NT2/D1 (cell line): ENCODE data around the gene TRIL.

Experiments used
- SUZ12 ChIP-seq: IDR thresholded peaks from 2 replicates; pipeline ENCODE4 v1.6.1; 2011; ENCODE audit not compliant: insufficient read length, insufficient read depth; ENCODE audit errors: extremely low read depth
- YY1 ChIP-seq: IDR thresholded peaks from 2 replicates; pipeline ENCODE4 v1.6.1; 2011; ENCODE audit not compliant: insufficient read length, insufficient read depth
- ZNF274 ChIP-seq: IDR thresholded peaks from 2 replicates; pipeline ENCODE4 v1.6.1; 2011; ENCODE audit warnings: mild to moderate bottlenecking, low read depth, low read length

DNA sequence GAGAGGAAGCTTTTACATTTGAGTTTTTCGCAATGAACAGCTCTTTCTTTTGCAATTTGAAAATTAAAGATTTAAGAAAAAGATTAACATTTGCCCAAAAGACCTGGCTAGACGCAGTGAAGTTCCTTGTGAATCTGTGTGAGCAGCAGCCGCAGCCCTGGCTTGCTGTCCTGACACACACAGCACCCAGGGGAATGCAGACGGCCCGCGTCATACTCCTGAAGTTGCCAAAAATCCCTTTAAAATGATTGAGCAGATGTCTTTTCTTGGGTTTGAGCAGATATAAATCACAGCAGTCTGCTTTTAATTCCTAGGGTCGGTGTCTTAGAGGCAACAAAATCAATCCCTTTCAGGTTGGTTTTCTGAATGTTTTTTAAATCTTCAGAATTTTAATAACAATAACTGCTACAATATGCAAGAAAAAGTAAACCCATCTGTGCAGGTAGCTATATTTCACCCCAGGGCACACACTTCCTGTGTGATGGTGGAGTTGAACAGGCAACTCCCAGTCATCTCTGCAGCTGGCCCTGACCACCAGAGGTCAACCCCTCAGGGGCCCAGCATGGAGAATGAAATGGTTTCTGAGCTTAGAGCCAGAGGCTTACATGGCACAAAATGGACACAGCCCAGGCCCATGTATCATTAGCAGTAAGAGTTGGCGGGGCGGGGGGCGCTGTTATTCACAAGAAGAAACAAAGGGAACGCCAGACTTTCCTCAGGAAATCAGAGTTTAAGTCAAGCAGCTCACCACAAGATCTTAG is 32.2 kb upstream of the TRIL start:
- TF ChIP-seq SUZ12: no peak
- TF ChIP-seq YY1: no peak
- no peak for TF ChIP-seq ZNF274
